ENCODE measurements around the gene HMGCR.

DNA sequence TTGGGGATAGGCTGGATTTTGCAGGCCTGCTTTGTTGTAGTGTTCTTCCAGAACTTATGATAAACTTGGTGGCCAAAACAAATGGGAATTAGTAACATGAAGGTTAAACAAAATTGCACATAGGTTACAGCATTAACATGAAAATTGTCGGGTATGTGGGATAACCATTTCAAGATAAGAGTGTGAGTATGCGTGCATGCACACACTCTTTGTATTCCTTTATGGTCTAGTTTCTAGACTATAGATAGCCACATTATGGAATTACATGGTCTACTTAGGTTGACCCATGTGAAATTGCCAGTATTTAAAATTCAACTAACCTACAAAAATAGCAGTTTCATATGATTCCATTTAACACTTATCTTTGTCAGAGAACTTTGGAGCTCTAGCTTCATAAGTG lies 1.4 kb downstream of the HMGCR start:
- no peak for TF ChIP-seq POLR2AphosphoS5 (IDR thresholded peaks at IDR 0.05; ENCODE audit: borderline replicate concordance, low read depth, low read length)
- no peak for TF ChIP-seq FOXP2 (optimal IDR thresholded peaks at IDR 0.05; ENCODE audit: control extremely low read depth, extremely low read length, insufficient read depth)
